ENCODE measurements around the gene KRT77.

- TF ChIP-seq CTCF (IDR thresholded peaks at IDR 0.05) (no peak), EP300 (IDR thresholded peaks at IDR 0.05; ENCODE audit: borderline replicate concordance in 1 of 2, low read depth in 1 of 2, low read length in 1 of 2) (no peak), YY1 (IDR thresholded peaks at IDR 0.05; ENCODE audit: low read depth) (no peak)
These were observed 11.6 kb upstream of the KRT77 start for GRCh38 chr12:52714887-52715281.

All from SK-N-SH (cell line).